Thyroid gland (tissue), 4 donors: ENCODE data around the gene CBLIF. TPM values are rescaled to one million over a fixed set of nuclear protein-coding genes. Genes with fewer than 3 reads are reported as not detected.
"Not testable (repeated sequence)": the region's sequence is repeated elsewhere in the genome, so short reads cannot be mapped to it uniquely, and the experiment has no call there.

Source experiments
- DNase-seq, 2 donors: peaks; one replicate each; pipeline ENCODE4 v3.0.0-alpha.2; 2019
- H3K27ac ChIP-seq, 3 donors: fragments of 200-600 bp; sonication (generic); 1 replicate in 2 of 3; 2 replicates in 1 of 3; pipeline ENCODE4 v1.5.1; 2016 to 2019; ENCODE audit warnings: mild to moderate bottlenecking in 1 of 3, moderate library complexity in 1 of 3
- H3K27me3 ChIP-seq: fragments of 200-600 bp; sonication (generic); one replicate; pipeline ENCODE4 v1.5.1; 2019
- H3K36me3 ChIP-seq, 2 donors: fragments of 200-600 bp; sonication (generic); one replicate each; pipeline ENCODE4 v1.5.1; 2016 to 2019
- H3K4me1 ChIP-seq, 2 donors: fragments of 200-600 bp; sonication (generic); one replicate each; pipeline ENCODE4 v1.5.1; 2017 to 2019
- H3K4me3 ChIP-seq, 3 donors: fragments of 200-600 bp; sonication (generic); replicated peaks in 1 of 3; 1 replicate in 2 of 3; 2 replicates in 1 of 3; pipeline ENCODE4 v1.5.1; 2016; ENCODE audit warnings: mild to moderate bottlenecking in 1 of 3
- H3K9me3 ChIP-seq: fragments of 200-600 bp; sonication (generic); one replicate; pipeline ENCODE4 v1.5.1; 2017
- POLR2A ChIP-seq, 2 donors: fragments of 450-650 bp; IDR thresholded peaks; one replicate each; pipeline ENCODE4 v1.6.1; 2017; ENCODE audit warnings: antibody characterized with exemption in 2 of 2, mild to moderate bottlenecking in 2 of 2, moderate library complexity in 1 of 2
- WGBS, 2 donors: methylation state at CpG; one replicate each; pipeline ENCODE4 v1.1.5; 2017; 5-methylcytosine and 5-hydroxymethylcytosine counted together
- intact Hi-C: fragments of 100-400 bp; cut with DNase I; formaldehyde crosslinking; loops from one replicate; pipeline ENCODE4 v1.15.1; 2023
- total RNA-seq, 4 donors: library from RNA; depleted of rRNA; stranded (reverse); fragments of >200 nt; gene quantifications; one replicate each; pipeline ENCODE4 v1.2.3, GENCODE V29; 2016
- TF ChIP-seq, protein P1 (sequence below), 6 experiments: fragments of 200-600 bp in 3 of 6; fragments of 450-650 bp in 3 of 6; sonication (generic) in 3 of 6; IDR thresholded peaks; one replicate each; pipeline ENCODE4 v1.5.1; 2016 to 2019; ENCODE audit warnings: antibody characterized with exemption in 6 of 6, mild to moderate bottlenecking in 2 of 6, inconsistent platforms in 1 of 6, moderate library complexity in 1 of 6

CBLIF gene
- not detected for total RNA-seq

- DNase-seq: no peak
- no peak within 1 kb of the TSS for H3K4me3 ChIP-seq
- intact Hi-C loops: no loop called here
- H3K4me1 ChIP-seq: no peaks in the 10 kb centered on the region
- H3K27ac ChIP-seq: no peak within 1 kb of the TSS
- H3K9me3 ChIP-seq: no peaks in the 10 kb centered on the region
- 79 to 80% methylated on average over 4 of the region's 4 CpGs for WGBS, 2 donors
- TF ChIP-seq, protein P1, sequence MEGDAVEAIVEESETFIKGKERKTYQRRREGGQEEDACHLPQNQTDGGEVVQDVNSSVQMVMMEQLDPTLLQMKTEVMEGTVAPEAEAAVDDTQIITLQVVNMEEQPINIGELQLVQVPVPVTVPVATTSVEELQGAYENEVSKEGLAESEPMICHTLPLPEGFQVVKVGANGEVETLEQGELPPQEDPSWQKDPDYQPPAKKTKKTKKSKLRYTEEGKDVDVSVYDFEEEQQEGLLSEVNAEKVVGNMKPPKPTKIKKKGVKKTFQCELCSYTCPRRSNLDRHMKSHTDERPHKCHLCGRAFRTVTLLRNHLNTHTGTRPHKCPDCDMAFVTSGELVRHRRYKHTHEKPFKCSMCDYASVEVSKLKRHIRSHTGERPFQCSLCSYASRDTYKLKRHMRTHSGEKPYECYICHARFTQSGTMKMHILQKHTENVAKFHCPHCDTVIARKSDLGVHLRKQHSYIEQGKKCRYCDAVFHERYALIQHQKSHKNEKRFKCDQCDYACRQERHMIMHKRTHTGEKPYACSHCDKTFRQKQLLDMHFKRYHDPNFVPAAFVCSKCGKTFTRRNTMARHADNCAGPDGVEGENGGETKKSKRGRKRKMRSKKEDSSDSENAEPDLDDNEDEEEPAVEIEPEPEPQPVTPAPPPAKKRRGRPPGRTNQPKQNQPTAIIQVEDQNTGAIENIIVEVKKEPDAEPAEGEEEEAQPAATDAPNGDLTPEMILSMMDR (IDR thresholded peaks at IDR 0.05): no peak
- no peak for TF ChIP-seq POLR2A (IDR thresholded peaks at IDR 0.05)
- no peaks in the 10 kb centered on the region for H3K27me3 ChIP-seq
- no peaks in the 10 kb centered on the region for H3K36me3 ChIP-seq
These were observed at the start of gene CBLIF for GRCh38 chr11:59845399-59845798. Gene CBLIF (minus strand): TSS chr11:59845499. CDS start chr11:59845453, 46 bp downstream.

GRCh38 chr11:59894616-59895015 lies 49.3 kb upstream of the CBLIF start:
- Histone ChIP-seq H3K4me1 (no peaks in the 10 kb centered on the region), H3K36me3 (no peaks in the 10 kb centered on the region), H3K9me3 (no peaks in the 10 kb centered on the region), H3K27me3 (no peaks in the 10 kb centered on the region), H3K27ac (no peak overlapping the region), H3K4me3 (no peak overlapping the region)
- 83% methylated on average over 1 of the region's 1 CpG for WGBS, 2 donors
- TF ChIP-seq, protein P1 (IDR thresholded peaks at IDR 0.05): no peak
- no peak for TF ChIP-seq POLR2A (IDR thresholded peaks at IDR 0.05)
- no peak for DNase-seq
- intact Hi-C loops: no loop called here

- Histone ChIP-seq H3K9me3 (no peaks in the 10 kb centered on the region), H3K36me3 (no peaks in the 10 kb centered on the region), H3K27me3 (no peaks in the 10 kb centered on the region), H3K4me3 (no peak overlapping the region), H3K27ac (no peak overlapping the region), H3K4me1 (no peaks in the 10 kb centered on the region)
- 16 to 56% methylated on average over 1 to 3 of the region's 4 CpGs for WGBS, 2 donors
- DNase-seq: no peak
- TF ChIP-seq, protein P1 (IDR thresholded peaks at IDR 0.05): no peak
- no peak for TF ChIP-seq POLR2A (IDR thresholded peaks at IDR 0.05)
- intact Hi-C loops: no loop called here
These were observed 46.5 kb upstream of the CBLIF start for GRCh38 chr11:59891781-59892181.

DNA sequence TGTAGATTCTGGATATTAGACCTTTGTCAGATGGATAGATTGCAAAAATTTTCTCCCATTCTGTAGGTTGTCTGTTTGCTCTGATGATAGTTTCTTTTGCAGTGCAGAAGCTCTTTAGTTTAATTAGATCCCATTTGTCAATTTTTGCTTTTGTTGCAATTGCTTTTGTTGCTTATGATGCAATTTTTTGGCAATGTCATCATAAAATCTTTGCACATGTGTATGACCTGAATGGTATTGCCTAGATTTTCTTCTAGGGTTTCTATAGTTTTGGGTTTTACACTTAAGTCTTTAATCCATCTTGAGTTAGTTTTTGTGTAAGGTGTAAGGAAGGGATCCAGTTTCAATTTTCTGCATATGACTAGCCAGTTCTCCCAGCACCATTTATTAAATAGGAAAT lies 41.9 kb upstream of the CBLIF start:
- intact Hi-C loops, H3K27me3 ChIP-seq, H3K27ac ChIP-seq, H3K4me1 ChIP-seq, H3K4me3 ChIP-seq, H3K9me3 ChIP-seq, DNase-seq, H3K36me3 ChIP-seq: not testable (repeated sequence)

GRCh38 chr11:59883597-59883996 lies 38.3 kb upstream of the CBLIF start:
- intact Hi-C loops: no loop called here
- WGBS, 2 donors: 88 to 91% methylated on average over 1 of the region's 1 CpG
- no peaks in the 10 kb centered on the region for H3K9me3 ChIP-seq
- no peak overlapping the region for H3K27ac ChIP-seq
- DNase-seq: no peak
- TF ChIP-seq, protein P1 (IDR thresholded peaks at IDR 0.05): no peak
- TF ChIP-seq POLR2A (IDR thresholded peaks at IDR 0.05): no peak
- H3K27me3 ChIP-seq: no peaks in the 10 kb centered on the region
- H3K4me1 ChIP-seq: no peaks in the 10 kb centered on the region
- H3K36me3 ChIP-seq: no peaks in the 10 kb centered on the region
- no peak overlapping the region for H3K4me3 ChIP-seq

GRCh38 chr11:59879567-59879966 lies 34.3 kb upstream of the CBLIF start:
- intact Hi-C loops: no loop called here
- WGBS, 2 donors: 67 to 69% methylated on average over 1 of the region's 1 CpG
- TF ChIP-seq POLR2A (IDR thresholded peaks at IDR 0.05): no peak
- TF ChIP-seq, protein P1 (IDR thresholded peaks at IDR 0.05): no peak
- Histone ChIP-seq H3K9me3 (no peaks in the 10 kb centered on the region), H3K4me3 (no peak overlapping the region), H3K27me3 (no peaks in the 10 kb centered on the region), H3K27ac (no peak overlapping the region), H3K36me3 (no peaks in the 10 kb centered on the region), H3K4me1 (no peaks in the 10 kb centered on the region)
- DNase-seq: no peak
